Measurements from ENCODE around the gene FADS2.
A peak's percentile ranks its signal among the peaks of the same experiment; 100 is the strongest.

Gene FADS2

DNA sequence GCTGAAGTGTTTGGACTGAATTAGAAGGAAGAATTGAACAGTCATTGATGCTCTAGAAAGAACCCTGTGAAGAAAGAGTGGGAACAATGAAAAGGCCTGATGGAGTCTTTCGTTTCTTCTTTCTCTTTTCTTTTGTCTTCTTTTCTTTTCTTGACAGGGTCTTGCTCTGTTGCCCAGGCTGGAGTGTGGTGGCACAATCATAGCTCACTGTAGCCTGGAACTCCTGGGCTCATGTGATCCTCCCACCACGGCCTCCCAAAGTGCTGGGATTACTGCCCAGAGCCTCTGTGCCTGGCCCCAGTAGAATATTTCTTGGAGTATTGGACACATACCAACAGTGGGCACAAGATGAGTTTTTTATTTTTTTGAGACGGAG lies 34.3 kb upstream of the FADS2 start:
- peak overlapping the region; percentile 88 for H3K4me3 ChIP-seq (ENCODE audit: low read depth, low read length)
- DNase-seq (ENCODE audit: low read depth), result no peak
- TF ChIP-seq, protein P1, sequence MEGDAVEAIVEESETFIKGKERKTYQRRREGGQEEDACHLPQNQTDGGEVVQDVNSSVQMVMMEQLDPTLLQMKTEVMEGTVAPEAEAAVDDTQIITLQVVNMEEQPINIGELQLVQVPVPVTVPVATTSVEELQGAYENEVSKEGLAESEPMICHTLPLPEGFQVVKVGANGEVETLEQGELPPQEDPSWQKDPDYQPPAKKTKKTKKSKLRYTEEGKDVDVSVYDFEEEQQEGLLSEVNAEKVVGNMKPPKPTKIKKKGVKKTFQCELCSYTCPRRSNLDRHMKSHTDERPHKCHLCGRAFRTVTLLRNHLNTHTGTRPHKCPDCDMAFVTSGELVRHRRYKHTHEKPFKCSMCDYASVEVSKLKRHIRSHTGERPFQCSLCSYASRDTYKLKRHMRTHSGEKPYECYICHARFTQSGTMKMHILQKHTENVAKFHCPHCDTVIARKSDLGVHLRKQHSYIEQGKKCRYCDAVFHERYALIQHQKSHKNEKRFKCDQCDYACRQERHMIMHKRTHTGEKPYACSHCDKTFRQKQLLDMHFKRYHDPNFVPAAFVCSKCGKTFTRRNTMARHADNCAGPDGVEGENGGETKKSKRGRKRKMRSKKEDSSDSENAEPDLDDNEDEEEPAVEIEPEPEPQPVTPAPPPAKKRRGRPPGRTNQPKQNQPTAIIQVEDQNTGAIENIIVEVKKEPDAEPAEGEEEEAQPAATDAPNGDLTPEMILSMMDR (IDR thresholded peaks at IDR 0.05; ENCODE audit: low read depth, low read length), result no peak
- no peak for TF ChIP-seq POLR2A (IDR thresholded peaks at IDR 0.05; ENCODE audit: extremely low read depth, insufficient read length)
- TF ChIP-seq, protein P2, sequence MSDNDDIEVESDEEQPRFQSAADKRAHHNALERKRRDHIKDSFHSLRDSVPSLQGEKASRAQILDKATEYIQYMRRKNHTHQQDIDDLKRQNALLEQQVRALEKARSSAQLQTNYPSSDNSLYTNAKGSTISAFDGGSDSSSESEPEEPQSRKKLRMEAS (IDR thresholded peaks at IDR 0.05; ENCODE audit: low read depth, low read length), result no peak
- no peak for TF ChIP-seq MYC (IDR thresholded peaks at IDR 0.05; ENCODE audit: low read depth, low read length)

DNA sequence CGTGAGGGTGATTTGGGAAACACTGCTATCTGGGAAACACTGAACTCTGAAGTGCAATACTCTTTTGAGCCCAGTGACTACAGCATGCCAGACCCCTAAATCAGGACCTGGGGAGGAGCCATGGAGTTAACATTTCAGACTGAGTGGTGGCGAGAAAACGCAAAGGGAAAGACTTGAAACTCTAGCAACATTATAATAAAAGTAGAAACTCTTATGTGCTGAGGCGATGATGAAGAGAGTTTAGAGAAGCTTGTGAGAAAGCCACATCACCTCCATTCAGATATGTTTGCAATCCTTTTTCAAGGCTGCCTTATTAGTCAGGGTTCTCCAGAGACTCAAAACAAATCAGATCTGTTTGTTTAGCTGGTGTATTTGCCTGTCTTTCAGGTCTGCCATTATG lies 33.5 kb upstream of the FADS2 start:
- no peak for DNase-seq (ENCODE audit: low read depth)
- TF ChIP-seq MYC (IDR thresholded peaks at IDR 0.05; ENCODE audit: low read depth, low read length) (no peak), POLR2A (IDR thresholded peaks at IDR 0.05; ENCODE audit: extremely low read depth, insufficient read length) (no peak)
- TF ChIP-seq, protein P1 (IDR thresholded peaks at IDR 0.05; ENCODE audit: low read depth, low read length), result no peak
- TF ChIP-seq, protein P2 (IDR thresholded peaks at IDR 0.05; ENCODE audit: low read depth, low read length), result no peak
- peak overlapping the region; percentile 88 for H3K4me3 ChIP-seq (ENCODE audit: low read depth, low read length)

DNA sequence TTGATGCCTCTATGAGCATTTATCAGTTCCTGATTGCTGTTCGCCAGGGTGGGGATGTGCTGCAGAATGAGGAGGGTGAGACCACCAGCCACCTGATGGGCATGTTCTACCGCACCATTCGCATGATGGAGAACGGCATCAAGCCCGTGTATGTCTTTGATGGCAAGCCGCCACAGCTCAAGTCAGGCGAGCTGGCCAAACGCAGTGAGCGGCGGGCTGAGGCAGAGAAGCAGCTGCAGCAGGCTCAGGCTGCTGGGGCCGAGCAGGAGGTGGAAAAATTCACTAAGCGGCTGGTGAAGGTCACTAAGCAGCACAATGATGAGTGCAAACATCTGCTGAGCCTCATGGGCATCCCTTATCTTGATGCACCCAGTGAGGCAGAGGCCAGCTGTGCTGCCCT lies 32.6 kb upstream of the FADS2 start:
- no peak overlapping the region for H3K4me3 ChIP-seq (ENCODE audit: low read depth, low read length)
- TF ChIP-seq POLR2A (IDR thresholded peaks at IDR 0.05; ENCODE audit: extremely low read depth, insufficient read length), result no peak
- TF ChIP-seq, protein P1 (IDR thresholded peaks at IDR 0.05; ENCODE audit: low read depth, low read length), result no peak
- TF ChIP-seq MYC (IDR thresholded peaks at IDR 0.05; ENCODE audit: low read depth, low read length), result no peak
- TF ChIP-seq, protein P2 (IDR thresholded peaks at IDR 0.05; ENCODE audit: low read depth, low read length), result no peak
- no peak for DNase-seq (ENCODE audit: low read depth)

DNA sequence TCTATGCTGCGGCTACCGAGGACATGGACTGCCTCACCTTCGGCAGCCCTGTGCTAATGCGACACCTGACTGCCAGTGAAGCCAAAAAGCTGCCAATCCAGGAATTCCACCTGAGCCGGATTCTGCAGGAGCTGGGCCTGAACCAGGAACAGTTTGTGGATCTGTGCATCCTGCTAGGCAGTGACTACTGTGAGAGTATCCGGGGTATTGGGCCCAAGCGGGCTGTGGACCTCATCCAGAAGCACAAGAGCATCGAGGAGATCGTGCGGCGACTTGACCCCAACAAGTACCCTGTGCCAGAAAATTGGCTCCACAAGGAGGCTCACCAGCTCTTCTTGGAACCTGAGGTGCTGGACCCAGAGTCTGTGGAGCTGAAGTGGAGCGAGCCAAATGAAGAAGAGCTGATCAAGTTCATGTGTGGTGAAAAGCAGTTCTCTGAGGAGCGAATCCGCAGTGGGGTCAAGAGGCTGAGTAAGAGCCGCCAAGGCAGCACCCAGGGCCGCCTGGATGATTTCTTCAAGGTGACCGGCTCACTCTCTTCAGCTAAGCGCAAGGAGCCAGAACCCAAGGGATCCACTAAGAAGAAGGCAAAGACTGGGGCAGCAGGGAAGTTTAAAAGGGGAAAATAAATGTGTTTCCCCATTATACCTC lies 32.1 kb upstream of the FADS2 start:
- TF ChIP-seq, protein P1 (IDR thresholded peaks at IDR 0.05; ENCODE audit: low read depth, low read length), result no peak
- TF ChIP-seq POLR2A (IDR thresholded peaks at IDR 0.05; ENCODE audit: extremely low read depth, insufficient read length) (no peak), MYC (IDR thresholded peaks at IDR 0.05; ENCODE audit: low read depth, low read length) (no peak)
- TF ChIP-seq, protein P2 (IDR thresholded peaks at IDR 0.05; ENCODE audit: low read depth, low read length), result no peak
- no peak overlapping the region for H3K4me3 ChIP-seq (ENCODE audit: low read depth, low read length)
- DNase-seq (ENCODE audit: low read depth), result no peak

DNA sequence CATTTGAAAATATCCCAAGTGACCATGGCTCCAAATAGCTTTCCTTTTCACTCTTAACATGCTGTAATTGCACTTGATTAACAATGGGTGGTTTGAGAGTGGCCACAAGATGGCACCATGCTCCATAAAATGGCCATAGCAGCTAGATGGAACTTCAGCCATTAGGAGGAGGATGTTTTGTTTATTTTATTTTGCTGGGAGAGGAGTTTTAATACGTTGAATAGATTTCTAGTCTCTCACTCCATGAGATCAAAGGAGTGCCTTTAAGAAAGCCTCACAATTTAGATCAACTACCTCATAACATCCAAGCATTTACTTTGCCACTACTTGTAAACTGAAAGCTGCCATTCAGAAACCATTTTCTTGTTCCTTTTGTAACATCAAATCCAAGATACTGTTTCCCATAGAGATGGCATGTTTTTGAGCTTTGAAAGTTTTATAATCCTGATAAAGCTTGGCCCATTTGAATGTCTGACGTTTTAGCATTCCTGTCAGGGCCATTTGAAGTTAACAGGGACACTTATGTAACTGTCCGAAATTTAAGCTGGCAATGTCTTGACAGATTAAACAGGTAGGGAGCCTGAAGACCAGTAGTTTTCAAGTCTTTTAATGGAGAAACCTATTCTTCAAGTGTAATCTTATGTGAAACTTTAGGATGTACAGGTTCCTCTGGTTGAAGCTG lies 30.7 kb upstream of the FADS2 start:
- peak; percentile 87 for DNase-seq (ENCODE audit: low read depth)
- TF ChIP-seq, protein P1 (IDR thresholded peaks at IDR 0.05; ENCODE audit: low read depth, low read length), result peak; percentile 82
- TF ChIP-seq MYC (IDR thresholded peaks at IDR 0.05; ENCODE audit: low read depth, low read length), result no peak
- no peak overlapping the region for H3K4me3 ChIP-seq (ENCODE audit: low read depth, low read length)

Data from NB4 (cell line).